22Rv1 (cell line): Measurements from ENCODE around the gene DNASE1L2.

ENCODE experiments used
- H3K27ac ChIP-seq: fragments of 450-650 bp; 2 replicates; pipeline ENCODE4 v1.5.1; 2017
- ZFX ChIP-seq: fragments of 450-650 bp; IDR thresholded peaks from 2 replicates; pipeline ENCODE4 v1.6.1; 2017; ENCODE audit warnings: antibody characterized with exemption, borderline replicate concordance
- TF ChIP-seq, protein P1 (sequence below): fragments of 450-650 bp; IDR thresholded peaks from 2 replicates; pipeline ENCODE4 v1.5.1; 2017; ENCODE audit warnings: mild to moderate bottlenecking

DNASE1L2 gene

DNA sequence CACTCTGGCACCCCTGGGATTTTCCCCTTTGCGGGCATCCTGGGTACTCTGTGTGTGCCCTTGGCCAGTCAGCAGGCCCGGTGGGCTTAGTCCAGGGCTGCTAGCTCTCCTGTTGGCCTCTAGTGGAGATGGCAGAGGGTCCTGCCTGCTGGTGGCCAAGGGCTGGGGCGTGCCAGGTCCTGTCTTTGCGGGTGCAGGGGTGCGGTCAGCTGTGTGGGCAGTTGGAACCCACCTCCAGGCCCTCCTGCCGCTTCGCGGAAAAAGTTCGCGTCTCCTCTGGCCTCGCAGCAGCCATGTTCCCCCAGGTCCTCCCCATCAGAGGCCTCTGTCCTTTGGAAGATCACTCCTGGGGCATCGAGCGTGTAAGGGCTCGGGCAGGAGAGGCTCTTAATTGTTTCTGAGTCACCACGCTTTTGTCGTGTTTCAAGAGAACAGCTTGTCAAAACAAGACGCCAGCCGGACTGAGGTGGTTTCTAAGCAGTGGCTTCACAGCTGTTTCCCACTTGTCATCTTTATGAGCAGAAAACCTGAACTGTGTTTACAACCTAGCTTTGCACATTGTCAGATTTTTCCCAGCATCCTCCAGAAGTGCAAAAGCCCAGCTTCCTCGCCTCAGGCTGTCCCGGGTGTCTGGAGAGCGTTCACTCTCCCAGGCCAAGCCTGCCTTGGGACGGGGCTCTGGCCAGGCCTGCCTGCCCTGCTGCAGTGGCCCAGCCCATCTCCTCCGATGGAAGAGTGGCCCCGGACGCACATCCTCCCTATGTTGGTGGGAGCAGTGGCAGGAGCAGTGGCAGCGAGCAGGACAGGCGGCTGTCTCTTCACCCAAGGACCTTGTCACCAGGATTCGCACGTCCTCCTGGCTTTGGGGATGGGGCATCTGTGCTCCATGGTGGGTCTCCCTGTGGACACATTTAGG, 5.0 kb upstream of the DNASE1L2 start:
- TF ChIP-seq, protein P1, sequence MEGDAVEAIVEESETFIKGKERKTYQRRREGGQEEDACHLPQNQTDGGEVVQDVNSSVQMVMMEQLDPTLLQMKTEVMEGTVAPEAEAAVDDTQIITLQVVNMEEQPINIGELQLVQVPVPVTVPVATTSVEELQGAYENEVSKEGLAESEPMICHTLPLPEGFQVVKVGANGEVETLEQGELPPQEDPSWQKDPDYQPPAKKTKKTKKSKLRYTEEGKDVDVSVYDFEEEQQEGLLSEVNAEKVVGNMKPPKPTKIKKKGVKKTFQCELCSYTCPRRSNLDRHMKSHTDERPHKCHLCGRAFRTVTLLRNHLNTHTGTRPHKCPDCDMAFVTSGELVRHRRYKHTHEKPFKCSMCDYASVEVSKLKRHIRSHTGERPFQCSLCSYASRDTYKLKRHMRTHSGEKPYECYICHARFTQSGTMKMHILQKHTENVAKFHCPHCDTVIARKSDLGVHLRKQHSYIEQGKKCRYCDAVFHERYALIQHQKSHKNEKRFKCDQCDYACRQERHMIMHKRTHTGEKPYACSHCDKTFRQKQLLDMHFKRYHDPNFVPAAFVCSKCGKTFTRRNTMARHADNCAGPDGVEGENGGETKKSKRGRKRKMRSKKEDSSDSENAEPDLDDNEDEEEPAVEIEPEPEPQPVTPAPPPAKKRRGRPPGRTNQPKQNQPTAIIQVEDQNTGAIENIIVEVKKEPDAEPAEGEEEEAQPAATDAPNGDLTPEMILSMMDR = no peak
- no peak for TF ChIP-seq ZFX
- no peak overlapping the region for H3K27ac ChIP-seq

GRCh38 chr16:2232094-2232990, 3.9 kb upstream of the DNASE1L2 start:
- TF ChIP-seq, protein P1 = no peak
- TF ChIP-seq ZFX = no peak

DNA sequence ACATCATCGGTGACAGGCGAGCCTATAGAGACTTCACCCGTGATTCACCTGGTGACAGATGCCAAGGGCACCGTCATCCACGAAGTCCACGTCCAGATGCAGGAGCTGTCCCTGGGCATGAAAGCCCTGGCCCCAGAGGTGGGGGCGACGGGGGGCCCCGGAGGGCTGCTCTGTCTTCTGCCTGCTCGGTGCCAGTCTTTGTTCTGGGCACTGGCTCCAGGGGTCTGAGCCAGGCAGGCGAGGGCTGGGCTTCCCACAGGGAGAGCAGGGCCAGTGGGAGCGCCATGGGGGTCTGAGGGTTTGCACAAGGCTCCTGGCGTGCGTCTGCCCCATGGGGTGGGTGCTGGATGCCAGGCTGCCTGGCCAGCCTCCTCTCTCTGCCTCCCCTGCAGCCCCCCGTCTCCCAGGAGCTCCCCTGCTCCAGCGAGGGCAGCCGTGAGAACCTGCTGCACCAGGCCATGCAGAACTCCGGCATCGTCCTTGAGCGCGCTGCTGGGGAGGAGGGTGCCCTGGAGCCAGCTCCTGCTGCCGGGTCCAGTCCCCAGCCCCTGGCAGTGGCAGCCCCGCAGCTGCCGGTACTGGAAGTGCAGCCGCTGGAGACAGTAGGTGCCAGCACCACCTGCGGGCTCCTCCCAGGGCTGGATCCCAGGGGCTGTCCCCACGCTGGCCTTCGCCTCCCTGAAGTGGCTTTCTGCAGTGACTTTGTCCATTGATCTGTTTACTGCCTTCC, 3.0 kb upstream of the DNASE1L2 start:
- no peak for TF ChIP-seq ZFX
- TF ChIP-seq, protein P1 = no peak
- H3K27ac ChIP-seq = 0 out of 2 replicates have a peak overlapping the region, but pooled peaks have one; percentile 5

More at GRCh38 chr16:2232094-2232990, 3.9 kb upstream of the DNASE1L2 start:
- no peak overlapping the region for H3K27ac ChIP-seq

GRCh38 chr16:2233872-2234812, 2.1 kb upstream of the DNASE1L2 start:
- TF ChIP-seq, protein P1 = no peak
- no peak for TF ChIP-seq ZFX
- H3K27ac ChIP-seq = 0 out of 2 replicates have a peak overlapping the region, but pooled peaks have one; percentile 5

DNA sequence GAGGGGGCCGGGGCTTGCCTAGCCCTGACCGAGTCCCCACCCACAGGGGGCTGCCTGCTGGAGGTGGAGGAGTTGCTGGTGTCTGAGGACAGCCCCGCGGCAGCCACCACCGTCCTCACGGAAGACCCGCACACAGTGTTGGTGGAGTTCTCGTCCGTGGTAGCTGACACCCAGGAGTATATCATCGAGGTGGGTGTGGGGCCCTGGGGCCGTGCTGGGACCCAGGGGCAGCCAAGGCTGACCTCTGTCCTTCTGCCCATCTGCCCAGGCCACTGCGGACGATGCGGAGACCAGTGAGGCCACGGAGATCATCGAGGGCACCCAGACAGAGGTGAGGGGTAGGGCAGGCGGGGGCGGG, 1.5 kb upstream of the DNASE1L2 start:
- H3K27ac ChIP-seq = no peak overlapping the region; the same call in 1 of the 2 replicates
- TF ChIP-seq ZFX = no peak
- TF ChIP-seq, protein P1 = no peak

DNA sequence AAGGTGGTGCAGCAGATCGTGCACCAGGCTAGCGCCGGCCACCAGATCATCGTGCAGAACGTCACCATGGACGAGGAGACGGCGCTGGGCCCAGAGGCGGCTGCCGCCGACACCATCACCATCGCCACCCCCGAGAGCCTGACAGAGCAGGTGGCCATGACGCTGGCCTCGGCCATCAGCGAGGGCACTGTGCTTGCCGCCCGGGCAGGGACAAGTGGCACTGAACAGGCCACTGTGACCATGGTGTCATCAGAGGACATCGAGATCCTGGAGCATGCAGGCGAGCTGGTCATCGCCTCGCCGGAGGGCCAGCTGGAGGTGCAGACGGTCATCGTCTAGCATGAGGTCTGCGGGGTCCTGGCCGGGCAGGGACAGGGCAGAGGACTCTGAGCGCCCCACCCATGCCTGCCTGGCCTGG, 1.0 kb upstream of the DNASE1L2 start:
- peak overlapping the region; percentile 76 for H3K27ac ChIP-seq
- no peak for TF ChIP-seq ZFX
- TF ChIP-seq, protein P1 = no peak
